ENCODE results near the gene EVC2.

DNA sequence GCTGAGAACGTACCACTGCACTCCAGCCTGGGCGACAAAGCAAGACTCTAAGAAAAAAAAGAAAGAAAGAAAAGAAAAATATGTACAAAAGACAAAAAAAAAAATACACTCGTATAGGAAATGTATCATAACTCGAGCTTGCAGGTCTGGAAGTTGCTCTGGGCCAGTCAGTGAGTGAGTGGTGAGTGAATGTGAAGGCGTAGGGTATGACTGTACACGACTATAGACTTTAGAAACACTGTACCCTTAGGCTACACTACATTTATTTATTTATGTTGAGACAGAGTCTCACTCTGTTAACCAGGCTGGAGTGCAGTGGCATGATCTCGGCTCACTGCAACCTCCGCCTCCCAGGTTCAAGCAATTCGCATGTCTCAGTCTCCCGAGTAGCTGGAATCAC lies 29.4 kb downstream of the EVC2 start:
- TF ChIP-seq, protein P1, sequence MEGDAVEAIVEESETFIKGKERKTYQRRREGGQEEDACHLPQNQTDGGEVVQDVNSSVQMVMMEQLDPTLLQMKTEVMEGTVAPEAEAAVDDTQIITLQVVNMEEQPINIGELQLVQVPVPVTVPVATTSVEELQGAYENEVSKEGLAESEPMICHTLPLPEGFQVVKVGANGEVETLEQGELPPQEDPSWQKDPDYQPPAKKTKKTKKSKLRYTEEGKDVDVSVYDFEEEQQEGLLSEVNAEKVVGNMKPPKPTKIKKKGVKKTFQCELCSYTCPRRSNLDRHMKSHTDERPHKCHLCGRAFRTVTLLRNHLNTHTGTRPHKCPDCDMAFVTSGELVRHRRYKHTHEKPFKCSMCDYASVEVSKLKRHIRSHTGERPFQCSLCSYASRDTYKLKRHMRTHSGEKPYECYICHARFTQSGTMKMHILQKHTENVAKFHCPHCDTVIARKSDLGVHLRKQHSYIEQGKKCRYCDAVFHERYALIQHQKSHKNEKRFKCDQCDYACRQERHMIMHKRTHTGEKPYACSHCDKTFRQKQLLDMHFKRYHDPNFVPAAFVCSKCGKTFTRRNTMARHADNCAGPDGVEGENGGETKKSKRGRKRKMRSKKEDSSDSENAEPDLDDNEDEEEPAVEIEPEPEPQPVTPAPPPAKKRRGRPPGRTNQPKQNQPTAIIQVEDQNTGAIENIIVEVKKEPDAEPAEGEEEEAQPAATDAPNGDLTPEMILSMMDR (optimal IDR thresholded peaks at IDR 0.05 in 1 of 3, IDR thresholded peaks at IDR 0.05 in 1 of 3, conservative IDR thresholded peaks at IDR 0.05 in 1 of 3; ENCODE audit: extremely low read depth in 1 of 3, insufficient read depth in 2 of 3, low read length in 3 of 3), result no peak
- TF ChIP-seq EZH2 (IDR thresholded peaks at IDR 0.05; ENCODE audit: low read length), result no peak
